OCI-LY3 (cell line): ENCODE measurements around the gene STAP2.

ENCODE experiments used
- H2AFZ ChIP-seq: fragments of 200-600, 300-600 bp; shearing (Covaris generic); 2 replicates; pipeline ENCODE4 v1.6.0; 2014; ENCODE audit warnings: antibody characterized with exemption, low read depth, low read length
- H3K27ac ChIP-seq: fragments of 200-600, 300-600 bp; sonication (generic); 2 replicates; pipeline ENCODE4 v1.5.1; 2014; ENCODE audit warnings: mild to moderate bottlenecking, low read length, moderate library complexity, mixed read lengths
- H3K27me3 ChIP-seq: fragments of 200-600, 300-600 bp; sonication (generic); 2 replicates; pipeline ENCODE4 v1.6.1; 2014; ENCODE audit warnings: low read depth, low read length, mixed read lengths
- H3K36me3 ChIP-seq: fragments of 200-600, 300-600 bp; sonication (generic); replicated peaks from 2 replicates; pipeline ENCODE3; 2014; ENCODE audit warnings: low read depth, low read length, mixed read lengths
- H3K4me1 ChIP-seq: fragments of 300-600, 200-600 bp; sonication (generic); 2 replicates; pipeline ENCODE4 v1.6.1; 2014; ENCODE audit warnings: low read length, mixed read lengths
- H3K4me2 ChIP-seq: fragments of 200-600, 300-600 bp; sonication (generic); 2 replicates; pipeline ENCODE4 v1.6.1; 2014; ENCODE audit warnings: low read length, mixed read lengths
- H3K4me3 ChIP-seq: fragments of 300-600, 200-600 bp; sonication (generic); 2 replicates; pipeline ENCODE4 v1.5.1; 2014; ENCODE audit warnings: antibody characterized with exemption, mild to moderate bottlenecking, low read length, moderate library complexity
- H3K79me2 ChIP-seq: fragments of 300-600, 200-600 bp; shearing (Covaris generic); 2 replicates; pipeline ENCODE4 v1.6.1; 2014; ENCODE audit warnings: mild to moderate bottlenecking, low read length, mixed read lengths
- H3K9ac ChIP-seq: fragments of 300-600, 200-600 bp; shearing (Covaris generic); 2 replicates; pipeline ENCODE4 v1.6.0; 2014; ENCODE audit warnings: mild to moderate bottlenecking, low read length, moderate library complexity
- H3K9me3 ChIP-seq: fragments of 200-600, 300-600 bp; shearing (Covaris generic); 2 replicates; pipeline ENCODE4 v1.6.1; 2014; ENCODE audit warnings: low read length, mixed read lengths; ENCODE audit not compliant: insufficient read depth
- H4K20me1 ChIP-seq: fragments of 200-600, 300-600 bp; sonication (generic); 2 replicates; pipeline ENCODE4 v1.6.1; 2016; ENCODE audit warnings: low read length, mixed read lengths; ENCODE audit not compliant: insufficient read depth
- EZH2phosphoT487 ChIP-seq: fragments of 200-600 bp; shearing (Covaris generic); IDR thresholded peaks from 2 replicates; pipeline ENCODE4 v1.6.1; 2018; ENCODE audit warnings: antibody characterized with exemption, mixed run types, low read depth
- TF ChIP-seq, protein P1 (sequence below): fragments of 200-600, 300-600 bp; sonication (generic); IDR thresholded peaks from 2 replicates; pipeline ENCODE4 v1.5.1; 2014; ENCODE audit warnings: antibody characterized with exemption, low read length, low read depth

The STAP2 gene

DNA sequence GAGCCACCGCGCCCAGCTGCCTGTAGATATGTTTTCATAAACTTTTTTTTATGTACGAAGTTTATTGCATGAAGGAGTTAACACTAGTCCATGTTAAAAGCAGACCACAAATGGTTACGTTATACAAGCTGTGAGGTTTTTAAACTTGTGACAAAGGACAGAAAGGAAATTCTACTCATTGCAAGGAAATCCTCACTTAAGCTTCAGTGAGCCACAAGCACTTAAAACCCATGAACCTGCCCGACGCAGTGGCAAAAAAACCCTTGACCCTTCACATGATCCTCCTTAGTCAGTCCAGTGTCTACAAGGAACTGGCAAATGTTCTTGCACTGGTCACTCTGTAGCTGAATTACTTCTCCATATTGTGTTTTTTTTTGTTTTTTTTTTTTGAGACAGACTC, 8.9 kb upstream of the STAP2 start:
- peaks cover 6% of the 10 kb centered on the region; the same call in 1 of the 2 replicates for H3K79me2 ChIP-seq
- H3K36me3 ChIP-seq, result peaks cover 3% of the 10 kb centered on the region
- H3K4me2 ChIP-seq, result no peak overlapping the region
- H3K27ac ChIP-seq, result no peak overlapping the region
- H3K9me3 ChIP-seq, result no peaks in the 10 kb centered on the region
- no peak for TF ChIP-seq EZH2phosphoT487
- TF ChIP-seq, protein P1, sequence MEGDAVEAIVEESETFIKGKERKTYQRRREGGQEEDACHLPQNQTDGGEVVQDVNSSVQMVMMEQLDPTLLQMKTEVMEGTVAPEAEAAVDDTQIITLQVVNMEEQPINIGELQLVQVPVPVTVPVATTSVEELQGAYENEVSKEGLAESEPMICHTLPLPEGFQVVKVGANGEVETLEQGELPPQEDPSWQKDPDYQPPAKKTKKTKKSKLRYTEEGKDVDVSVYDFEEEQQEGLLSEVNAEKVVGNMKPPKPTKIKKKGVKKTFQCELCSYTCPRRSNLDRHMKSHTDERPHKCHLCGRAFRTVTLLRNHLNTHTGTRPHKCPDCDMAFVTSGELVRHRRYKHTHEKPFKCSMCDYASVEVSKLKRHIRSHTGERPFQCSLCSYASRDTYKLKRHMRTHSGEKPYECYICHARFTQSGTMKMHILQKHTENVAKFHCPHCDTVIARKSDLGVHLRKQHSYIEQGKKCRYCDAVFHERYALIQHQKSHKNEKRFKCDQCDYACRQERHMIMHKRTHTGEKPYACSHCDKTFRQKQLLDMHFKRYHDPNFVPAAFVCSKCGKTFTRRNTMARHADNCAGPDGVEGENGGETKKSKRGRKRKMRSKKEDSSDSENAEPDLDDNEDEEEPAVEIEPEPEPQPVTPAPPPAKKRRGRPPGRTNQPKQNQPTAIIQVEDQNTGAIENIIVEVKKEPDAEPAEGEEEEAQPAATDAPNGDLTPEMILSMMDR, result no peak
- H3K9ac ChIP-seq, result no peak overlapping the region
- H4K20me1 ChIP-seq, result no peaks in the 10 kb centered on the region
- H3K4me1 ChIP-seq, result peaks cover 5% of the 10 kb centered on the region
- H3K4me3 ChIP-seq, result no peak overlapping the region
- no peak overlapping the region for H2AFZ ChIP-seq
- H3K27me3 ChIP-seq, result no peaks in the 10 kb centered on the region

GRCh38 chr19:4346020-4346383, 7.4 kb upstream of the STAP2 start:
- peaks cover 5% of the 10 kb centered on the region for H3K4me1 ChIP-seq
- no peak overlapping the region for H3K4me3 ChIP-seq
- H3K4me2 ChIP-seq, result no peak overlapping the region
- H4K20me1 ChIP-seq, result no peaks in the 10 kb centered on the region
- H3K79me2 ChIP-seq, result peaks cover 6% of the 10 kb centered on the region; the same call in 1 of the 2 replicates
- H3K9me3 ChIP-seq, result no peaks in the 10 kb centered on the region
- H3K27ac ChIP-seq, result no peak overlapping the region
- H3K27me3 ChIP-seq, result no peaks in the 10 kb centered on the region
- H3K36me3 ChIP-seq, result peaks cover 3% of the 10 kb centered on the region
- TF ChIP-seq EZH2phosphoT487, result no peak
- TF ChIP-seq, protein P1, result no peak
- no peak overlapping the region for H2AFZ ChIP-seq
- no peak overlapping the region for H3K9ac ChIP-seq

DNA sequence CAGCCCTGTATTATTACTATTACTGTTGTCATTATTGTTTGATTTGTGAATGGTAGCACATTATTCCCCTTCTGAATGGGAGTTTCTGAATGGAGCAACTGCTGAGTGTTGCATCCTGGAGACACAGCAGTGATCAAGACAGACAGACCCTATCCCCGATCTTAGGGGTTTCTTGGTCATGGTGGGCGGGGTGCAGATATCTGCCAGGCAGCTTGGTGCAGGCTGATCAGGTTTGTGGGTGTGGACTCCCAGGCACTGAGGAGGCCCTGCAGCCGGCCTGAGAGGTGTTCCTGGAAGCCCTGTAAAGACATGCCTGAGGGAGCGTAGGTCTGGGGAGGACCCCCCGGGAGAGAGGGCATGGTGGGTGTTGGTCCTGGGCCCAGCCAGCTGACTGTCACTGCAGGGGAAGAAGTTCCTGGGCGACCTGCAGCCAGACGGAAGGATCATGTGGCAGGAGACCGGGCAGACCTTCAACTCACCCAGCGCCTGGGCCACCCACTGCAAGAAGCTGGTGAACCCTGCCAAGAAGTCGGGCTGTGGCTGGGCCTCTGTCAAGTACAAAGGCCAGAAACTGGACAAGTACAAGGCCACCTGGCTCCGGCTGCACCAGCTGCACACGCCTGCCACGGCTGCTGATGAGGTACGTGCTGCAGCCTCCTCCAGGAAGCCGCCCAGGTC, 6.9 kb upstream of the STAP2 start:
- TF ChIP-seq, protein P1, result no peak
- TF ChIP-seq EZH2phosphoT487, result no peak
- Histone ChIP-seq H3K4me3 (no peak overlapping the region), H2AFZ (no peak overlapping the region), H3K9ac (no peak overlapping the region), H3K79me2 (peaks cover 6% of the 10 kb centered on the region; the same call in 1 of the 2 replicates), H4K20me1 (no peaks in the 10 kb centered on the region), H3K27ac (no peak overlapping the region), H3K4me2 (no peak overlapping the region), H3K9me3 (no peaks in the 10 kb centered on the region), H3K4me1 (peaks cover 5% of the 10 kb centered on the region), H3K36me3 (peaks cover 3% of the 10 kb centered on the region), H3K27me3 (no peaks in the 10 kb centered on the region)

DNA sequence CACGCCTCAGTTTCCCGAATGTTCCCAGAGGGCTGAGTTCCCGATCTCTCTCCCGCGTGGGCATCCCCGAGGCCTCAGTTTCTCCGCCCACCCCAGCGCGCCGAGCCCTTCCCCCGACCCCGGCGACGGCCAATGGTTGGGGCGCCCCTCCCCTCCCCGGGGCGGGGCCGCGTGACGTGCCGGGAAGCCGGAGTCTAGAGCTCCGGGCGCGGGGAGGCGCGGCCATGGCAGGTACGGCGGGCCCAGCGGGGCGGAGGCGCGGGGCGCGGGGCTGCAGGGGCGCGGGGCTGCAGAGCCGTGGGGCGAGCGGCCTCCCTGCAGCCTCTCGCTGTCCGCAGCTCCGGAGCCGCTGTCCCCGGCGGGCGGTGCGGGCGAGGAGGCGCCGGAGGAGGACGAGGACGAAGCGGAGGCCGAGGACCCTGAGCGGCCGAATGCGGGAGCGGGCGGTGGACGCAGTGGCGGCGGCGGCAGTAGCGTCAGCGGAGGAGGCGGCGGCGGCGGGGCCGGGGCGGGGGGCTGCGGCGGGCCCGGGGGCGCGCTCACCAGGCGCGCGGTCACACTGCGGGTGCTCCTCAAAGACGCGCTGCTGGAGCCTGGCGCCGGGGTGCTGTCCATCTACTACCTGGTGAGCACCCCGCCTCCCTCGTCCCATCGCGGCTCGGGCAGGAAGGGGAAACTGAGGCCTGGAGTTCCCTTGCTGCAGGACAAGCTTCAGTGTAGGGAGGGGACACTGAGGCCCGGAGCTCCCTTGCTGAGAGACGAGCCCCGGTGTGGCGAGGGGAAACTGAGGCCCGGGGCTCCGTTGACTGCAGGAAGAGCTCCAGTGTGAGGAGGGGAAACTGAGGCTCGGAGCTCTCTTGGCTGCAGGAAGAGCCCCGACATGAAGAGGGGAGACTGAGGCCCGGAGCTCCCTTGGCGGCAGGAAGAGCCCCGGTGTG, 5.0 kb upstream of the STAP2 start, which contains the start of gene MPND:
Gene MPND, plus strand, starts transcription at position 193 of the 938 bp plus-strand sequence. Its CDS starts 32 bp downstream, at position 225.
- no peaks in the 10 kb centered on the region for H3K36me3 ChIP-seq
- H2AFZ ChIP-seq, result peak within 1 kb of the TSS; percentile 91
- H3K27me3 ChIP-seq, result no peaks in the 10 kb centered on the region
- H3K79me2 ChIP-seq, result peaks cover 6% of the 10 kb centered on the region; the same call in 1 of the 2 replicates
- TF ChIP-seq, protein P1, result no peak
- no peak for TF ChIP-seq EZH2phosphoT487
- no peaks in the 10 kb centered on the region for H4K20me1 ChIP-seq
- peak within 1 kb of the TSS; percentile 85 for H3K4me3 ChIP-seq
- H3K4me2 ChIP-seq, result peak within 1 kb of the TSS; percentile 92
- H3K9ac ChIP-seq, result peak within 1 kb of the TSS; percentile 84
- peaks cover 11% of the 10 kb centered on the region for H3K4me1 ChIP-seq
- peak within 1 kb of the TSS; percentile 72 for H3K27ac ChIP-seq
- no peaks in the 10 kb centered on the region for H3K9me3 ChIP-seq
